ENCODE results near the gene MYL7. TPM values are rescaled to one million over a fixed set of nuclear protein-coding genes. Genes with fewer than 3 reads are reported as not detected.

MYL7 gene
- total RNA-seq, 1 experiment from 2014 or later = not detected

GRCh38 chr7:44145969-44146911 is 5.1 kb upstream of the MYL7 start:
- BruUV-seq (replicated peaks) = no TSS peak
- Mint-ChIP-seq H3K36me3 (ENCODE audit: insufficient read depth, unreplicated experiment) (no peaks in the 10 kb centered on the region), H3K27me3 (ENCODE audit: insufficient read depth, unreplicated experiment) (no peaks in the 10 kb centered on the region), H3K4me3 (ENCODE audit: unreplicated experiment) (no peak overlapping the region), H3K9me3 (ENCODE audit: unreplicated experiment) (no peaks in the 10 kb centered on the region), H3K4me1 (ENCODE audit: insufficient read depth, unreplicated experiment) (no peaks in the 10 kb centered on the region), H3K27ac (ENCODE audit: low read depth, unreplicated experiment) (no peak overlapping the region)
- CTCF ChIA-PET = no interaction called here
- POLR2A ChIA-PET = interaction anchor here (0.7 to 1.0 kb wide), 3 partner anchors 23 to 417 kb away, joined by 3 to 4 read pairs (median 4); partner anchors contain the start of gene POLD2
- DNase-seq (ENCODE audit: unreplicated experiment) = peak; percentile 29
- TF ChIP-seq CTCF (IDR thresholded peaks at IDR 0.05; ENCODE audit: unreplicated experiment) = no peak
- intact Hi-C loops (cut with micrococcal nuclease) = no loop called here

- no peaks in the 10 kb centered on the region for H3K27me3 Mint-ChIP-seq (ENCODE audit: insufficient read depth, unreplicated experiment)
- BruUV-seq (replicated peaks) = no TSS peak
- TF ChIP-seq CTCF (IDR thresholded peaks at IDR 0.05; ENCODE audit: unreplicated experiment) = no peak
- H3K27ac Mint-ChIP-seq (ENCODE audit: low read depth, unreplicated experiment) = no peak overlapping the region
- H3K9me3 Mint-ChIP-seq (ENCODE audit: unreplicated experiment) = no peaks in the 10 kb centered on the region
- no peak overlapping the region for H3K4me3 Mint-ChIP-seq (ENCODE audit: unreplicated experiment)
- intact Hi-C loops (cut with micrococcal nuclease) = no loop called here
- no peaks in the 10 kb centered on the region for H3K36me3 Mint-ChIP-seq (ENCODE audit: insufficient read depth, unreplicated experiment)
- no peaks in the 10 kb centered on the region for H3K4me1 Mint-ChIP-seq (ENCODE audit: insufficient read depth, unreplicated experiment)
- ChIA-PET POLR2A (no interaction called here), CTCF (no interaction called here)
- DNase-seq (ENCODE audit: unreplicated experiment) = no peak
Measured at GRCh38 chr7:44145479-44145968, 4.4 kb upstream of the MYL7 start.

- CTCF ChIA-PET = no interaction called here
- TF ChIP-seq CTCF (IDR thresholded peaks at IDR 0.05; ENCODE audit: unreplicated experiment) = no peak
- no peaks in the 10 kb centered on the region for H3K9me3 Mint-ChIP-seq (ENCODE audit: unreplicated experiment)
- intact Hi-C loops (cut with micrococcal nuclease) = no loop called here
- no peak for DNase-seq (ENCODE audit: unreplicated experiment)
- POLR2A ChIA-PET = no interaction called here
- no peaks in the 10 kb centered on the region for H3K4me1 Mint-ChIP-seq (ENCODE audit: insufficient read depth, unreplicated experiment)
- H3K27me3 Mint-ChIP-seq (ENCODE audit: insufficient read depth, unreplicated experiment) = no peaks in the 10 kb centered on the region
- no peak overlapping the region for H3K27ac Mint-ChIP-seq (ENCODE audit: low read depth, unreplicated experiment)
- no peaks in the 10 kb centered on the region for H3K36me3 Mint-ChIP-seq (ENCODE audit: insufficient read depth, unreplicated experiment)
- H3K4me3 Mint-ChIP-seq (ENCODE audit: unreplicated experiment) = no peak overlapping the region
- BruUV-seq (replicated peaks) = no TSS peak
Measured at GRCh38 chr7:44144968-44145478, 3.9 kb upstream of the MYL7 start.

- Mint-ChIP-seq H3K27ac (ENCODE audit: low read depth, unreplicated experiment) (no peak overlapping the region), H3K9me3 (ENCODE audit: unreplicated experiment) (no peaks in the 10 kb centered on the region), H3K4me3 (ENCODE audit: unreplicated experiment) (no peak overlapping the region), H3K36me3 (ENCODE audit: insufficient read depth, unreplicated experiment) (no peaks in the 10 kb centered on the region), H3K4me1 (ENCODE audit: insufficient read depth, unreplicated experiment) (no peaks in the 10 kb centered on the region), H3K27me3 (ENCODE audit: insufficient read depth, unreplicated experiment) (no peaks in the 10 kb centered on the region)
- ChIA-PET POLR2A (no interaction called here), CTCF (no interaction called here)
- BruUV-seq (replicated peaks) = no TSS peak
- TF ChIP-seq CTCF (IDR thresholded peaks at IDR 0.05; ENCODE audit: unreplicated experiment) = no peak
- DNase-seq (ENCODE audit: unreplicated experiment) = no peak
- intact Hi-C loops (cut with micrococcal nuclease) = no loop called here
Measured at GRCh38 chr7:44144426-44144967, 3.4 kb upstream of the MYL7 start.
